Loucy (cell line): ENCODE measurements around the gene MIR17HG.

Source experiments
- CTCF ChIP-seq: fragments of 200-600 bp; sonication (generic); conservative IDR thresholded peaks from 2 replicates; pipeline ENCODE4 v1.5.1; 2014; ENCODE audit warnings: mild to moderate bottlenecking, antibody characterized with exemption, low read length
- EZH2phosphoT487 ChIP-seq: fragments of 200-600 bp; IDR thresholded peaks from 2 replicates; pipeline ENCODE4 v1.6.1; 2018; ENCODE audit warnings: antibody characterized with exemption, mild to moderate bottlenecking, moderate library complexity, borderline replicate concordance

- TF ChIP-seq CTCF: no peak
- no peak for TF ChIP-seq EZH2phosphoT487
Observed at GRCh38 chr13:91349992-91350911, 2.8 kb downstream of the MIR17HG start.
